Measurements from ENCODE around the gene EBF3. TPM values are rescaled to one million over a fixed set of nuclear protein-coding genes. Genes with fewer than 3 reads are reported as not detected.
"Not testable (repeated sequence)": the region's sequence is repeated elsewhere in the genome, so short reads cannot be mapped to it uniquely, and the experiment has no call there.

EBF3 gene
- total RNA-seq, 2 donors from 2014 or later, result 0.12 to 0.80 TPM

- H3K27ac ChIP-seq, result no peak overlapping the region
- intact Hi-C loops (cut with DNase I), result no loop called here
- no peaks in the 10 kb centered on the region for H3K4me1 ChIP-seq
- no peaks in the 10 kb centered on the region for H3K9me3 ChIP-seq
- DNase-seq, result no peak
- TF ChIP-seq, protein P1, sequence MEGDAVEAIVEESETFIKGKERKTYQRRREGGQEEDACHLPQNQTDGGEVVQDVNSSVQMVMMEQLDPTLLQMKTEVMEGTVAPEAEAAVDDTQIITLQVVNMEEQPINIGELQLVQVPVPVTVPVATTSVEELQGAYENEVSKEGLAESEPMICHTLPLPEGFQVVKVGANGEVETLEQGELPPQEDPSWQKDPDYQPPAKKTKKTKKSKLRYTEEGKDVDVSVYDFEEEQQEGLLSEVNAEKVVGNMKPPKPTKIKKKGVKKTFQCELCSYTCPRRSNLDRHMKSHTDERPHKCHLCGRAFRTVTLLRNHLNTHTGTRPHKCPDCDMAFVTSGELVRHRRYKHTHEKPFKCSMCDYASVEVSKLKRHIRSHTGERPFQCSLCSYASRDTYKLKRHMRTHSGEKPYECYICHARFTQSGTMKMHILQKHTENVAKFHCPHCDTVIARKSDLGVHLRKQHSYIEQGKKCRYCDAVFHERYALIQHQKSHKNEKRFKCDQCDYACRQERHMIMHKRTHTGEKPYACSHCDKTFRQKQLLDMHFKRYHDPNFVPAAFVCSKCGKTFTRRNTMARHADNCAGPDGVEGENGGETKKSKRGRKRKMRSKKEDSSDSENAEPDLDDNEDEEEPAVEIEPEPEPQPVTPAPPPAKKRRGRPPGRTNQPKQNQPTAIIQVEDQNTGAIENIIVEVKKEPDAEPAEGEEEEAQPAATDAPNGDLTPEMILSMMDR (IDR thresholded peaks at IDR 0.05), result no peak
- no peak overlapping the region for H3K9ac ChIP-seq (ENCODE audit: low read depth in 2 of 2, low read length in 2 of 2)
- H3K27me3 ChIP-seq, result no peaks in the 10 kb centered on the region
- H3K4me3 ChIP-seq, result no peak overlapping the region
- H3K36me3 ChIP-seq, result no peaks in the 10 kb centered on the region
These were observed 42.9 kb downstream of the EBF3 start for GRCh38 chr10:129921065-129921670.

DNA sequence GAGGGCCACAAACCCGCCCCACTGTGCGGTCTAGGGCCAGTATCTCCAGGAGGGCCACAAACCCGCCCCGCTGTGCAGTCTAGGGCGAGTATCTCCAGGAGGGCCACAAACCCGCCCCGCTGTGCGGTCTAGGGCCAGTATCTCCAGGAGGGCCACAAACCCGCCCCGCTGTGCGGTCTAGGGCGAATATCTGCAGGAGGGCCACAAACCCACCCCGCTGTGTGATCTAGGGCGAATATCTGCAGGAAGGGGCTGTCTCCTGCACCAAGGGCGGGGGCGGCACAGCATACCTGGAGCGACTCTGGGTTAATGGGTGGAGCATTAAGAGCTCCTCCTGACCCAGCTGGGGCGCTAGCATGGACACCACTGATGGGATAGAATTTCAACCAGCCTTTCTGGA, 43.9 kb downstream of the EBF3 start:
- intact Hi-C loops (cut with DNase I); H3K27me3 ChIP-seq; H3K9me3 ChIP-seq; DNase-seq; H3K9ac ChIP-seq (ENCODE audit: low read depth in 2 of 2, low read length in 2 of 2); H3K4me1 ChIP-seq; H3K36me3 ChIP-seq; H3K4me3 ChIP-seq; H3K27ac ChIP-seq: not testable (repeated sequence)

DNA sequence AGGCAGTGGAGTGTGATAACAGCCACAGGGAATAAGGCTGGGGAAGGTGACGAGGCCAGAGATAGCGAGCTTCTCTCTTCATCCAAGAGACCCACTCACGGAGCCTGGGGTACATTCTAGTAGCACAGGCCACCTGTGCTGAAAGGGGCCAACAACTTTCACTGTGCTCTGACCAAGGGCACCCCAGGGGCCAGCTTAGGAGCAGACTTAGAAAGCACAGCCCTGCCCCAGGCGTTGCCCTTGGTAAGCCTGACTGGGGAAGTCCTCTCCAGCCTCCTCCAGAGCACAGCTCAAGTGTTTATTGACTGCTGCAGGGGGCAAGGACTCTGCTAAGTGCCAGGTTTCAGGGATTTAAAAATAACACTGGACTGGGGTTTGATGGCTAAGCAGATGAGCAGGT, 44.7 kb downstream of the EBF3 start:
- Histone ChIP-seq H3K9me3 (no peaks in the 10 kb centered on the region), H3K36me3 (no peaks in the 10 kb centered on the region), H3K4me1 (no peaks in the 10 kb centered on the region), H3K27ac (no peak overlapping the region), H3K27me3 (no peaks in the 10 kb centered on the region), H3K4me3 (no peak overlapping the region), H3K9ac (ENCODE audit: low read depth in 2 of 2, low read length in 2 of 2) (no peak overlapping the region)
- TF ChIP-seq, protein P1 (IDR thresholded peaks at IDR 0.05), result no peak
- intact Hi-C loops (cut with DNase I), result no loop called here
- DNase-seq, result no peak

GRCh38 chr10:129918836-129919235, 45.2 kb downstream of the EBF3 start:
- TF ChIP-seq, protein P1 (IDR thresholded peaks at IDR 0.05), result no peak
- intact Hi-C loops (cut with DNase I), result no loop called here
- Histone ChIP-seq H3K4me3 (no peak overlapping the region), H3K4me1 (no peaks in the 10 kb centered on the region), H3K36me3 (no peaks in the 10 kb centered on the region), H3K27ac (no peak overlapping the region), H3K9me3 (no peaks in the 10 kb centered on the region), H3K9ac (ENCODE audit: low read depth in 2 of 2, low read length in 2 of 2) (no peak overlapping the region), H3K27me3 (no peaks in the 10 kb centered on the region)
- DNase-seq, result no peak

GRCh38 chr10:129918401-129918800, 45.7 kb downstream of the EBF3 start:
- no peak for DNase-seq
- Histone ChIP-seq H3K27ac (no peak overlapping the region), H3K27me3 (no peaks in the 10 kb centered on the region), H3K4me1 (no peaks in the 10 kb centered on the region), H3K36me3 (no peaks in the 10 kb centered on the region), H3K9ac (ENCODE audit: low read depth in 2 of 2, low read length in 2 of 2) (no peak overlapping the region), H3K9me3 (no peaks in the 10 kb centered on the region), H3K4me3 (no peak overlapping the region)
- TF ChIP-seq, protein P1 (IDR thresholded peaks at IDR 0.05), result no peak
- intact Hi-C loops (cut with DNase I), result no loop called here

DNA sequence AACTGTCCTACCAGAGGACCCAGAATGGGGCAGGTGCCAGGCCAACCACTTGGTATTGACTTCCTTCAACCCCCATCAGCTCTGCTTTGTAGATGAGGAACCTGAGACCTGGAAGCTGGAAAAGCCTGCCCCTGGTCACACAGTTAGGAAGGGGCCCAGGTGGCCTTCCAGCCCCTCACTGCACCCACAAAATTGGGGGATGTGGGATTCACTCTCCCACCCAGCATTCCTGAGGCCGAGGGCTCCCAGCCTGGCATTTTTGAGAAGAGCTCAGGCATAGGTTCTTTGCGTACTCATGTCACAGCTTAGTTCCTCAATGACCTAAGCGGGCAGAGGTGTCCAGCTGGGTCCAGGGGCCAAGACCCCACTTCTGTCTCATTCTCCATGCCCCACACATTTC, 46.1 kb downstream of the EBF3 start:
- Histone ChIP-seq H3K4me3 (no peak overlapping the region), H3K4me1 (no peaks in the 10 kb centered on the region), H3K9ac (ENCODE audit: low read depth in 2 of 2, low read length in 2 of 2) (no peak overlapping the region), H3K36me3 (no peaks in the 10 kb centered on the region), H3K27ac (no peak overlapping the region), H3K27me3 (no peaks in the 10 kb centered on the region), H3K9me3 (no peaks in the 10 kb centered on the region)
- TF ChIP-seq, protein P1 (IDR thresholded peaks at IDR 0.05), result no peak
- intact Hi-C loops (cut with DNase I), result no loop called here
- no peak for DNase-seq

Data from colonic mucosa (tissue), 4 donors.